HCT116 (cell line): ENCODE results near the gene BAD.
A peak's percentile ranks its signal among the peaks of the same experiment; 100 is the strongest.

ENCODE experiments used
- CTCF ChIP-seq, 3 experiments: fragments of 200-600 bp in 1 of 3; sonication (generic) in 1 of 3; IDR thresholded peaks in 2 of 3; conservative IDR thresholded peaks in 1 of 3; 2 replicates each; pipeline ENCODE4 v1.5.1; 2012 to 2017; ENCODE audit warnings: low read depth in 2 of 3, low read length in 2 of 3, antibody characterized with exemption in 1 of 3, borderline replicate concordance in 1 of 3, control low read depth in 1 of 3, mild to moderate bottlenecking in 1 of 3, mixed read lengths in 1 of 3, mixed run types in 1 of 3, moderate library complexity in 1 of 3; ENCODE audit not compliant: insufficient read depth in 1 of 3
- EZH2 ChIP-seq: fragments of 200-600 bp; sonication (generic); IDR thresholded peaks from 2 replicates; pipeline ENCODE4 v1.6.1; 2017; ENCODE audit warnings: antibody characterized with exemption, mixed run types
- MAX ChIP-seq: IDR thresholded peaks from 2 replicates; pipeline ENCODE4 v1.6.1; 2012
- POLR2A ChIP-seq: IDR thresholded peaks from 2 replicates; pipeline ENCODE4 v1.7.0; 2011; ENCODE audit warnings: borderline replicate concordance; ENCODE audit not compliant: insufficient read depth, insufficient read length; ENCODE audit errors: extremely low read depth
- POLR2AphosphoS5 ChIP-seq: IDR thresholded peaks from 2 replicates; pipeline ENCODE4 v1.6.1; 2011; ENCODE audit warnings: mild to moderate bottlenecking, low read depth, low read length, moderate library complexity
- REST ChIP-seq: IDR thresholded peaks from 2 replicates; pipeline ENCODE4 v1.6.1; 2012; ENCODE audit warnings: low read depth

- TF ChIP-seq CTCF (IDR thresholded peaks at IDR 0.05 in 2 of 3, conservative IDR thresholded peaks at IDR 0.05 in 1 of 3; ENCODE audit: borderline replicate concordance in 1 of 3, insufficient read depth in 1 of 3, low read depth in 2 of 3, low read length in 2 of 3) (no peak), POLR2AphosphoS5 (0 out of 2 replicates have a peak, but pooled peaks have one; percentile 10), POLR2A (no peak), EZH2 (no peak), REST (no peak), MAX (no peak)
Observed at GRCh38 chr11:64268025-64268892, 16.2 kb downstream of the BAD start.
